HG03045 (cell line): ENCODE data around the gene ABITRAM.

Experiments
- ATAC-seq: cut with Tn5 transposase; IDR thresholded peaks from one replicate; pipeline ENCODE4 v1.9.1; 2021; ENCODE audit warnings: mild to moderate bottlenecking, moderate library complexity; ENCODE audit not compliant: unreplicated experiment

ABITRAM gene

GRCh38 chr9:108983885-108984284 lies 49.7 kb downstream of the ABITRAM start:
- no peak for ATAC-seq
